Osteoblast (primary cell): ENCODE measurements around the gene TENM4. TPM values are rescaled to one million over a fixed set of nuclear protein-coding genes. Genes with fewer than 3 reads are reported as not detected.

Source experiments
- DNase-seq: peaks from one replicate; pipeline ENCODE4 v3.0.0; 2011; ENCODE audit warnings: low spot score, mixed read lengths; ENCODE audit not compliant: insufficient read length; ENCODE audit errors: missing footprints
- H2AFZ ChIP-seq: 2 replicates; pipeline ENCODE4 v1.6.0; 2011; ENCODE audit warnings: mild to moderate bottlenecking, low read length
- H3K27ac ChIP-seq: 2 replicates; pipeline ENCODE4 v1.5.1; 2011; ENCODE audit warnings: mild to moderate bottlenecking, low read depth, low read length, moderate library complexity
- H3K27me3 ChIP-seq: 2 replicates; pipeline ENCODE4 v1.6.0; 2012; ENCODE audit warnings: mild to moderate bottlenecking, control low read depth, inconsistent platforms, low read length, moderate library complexity; ENCODE audit not compliant: insufficient read depth
- H3K36me3 ChIP-seq: 2 replicates; pipeline ENCODE4 v1.5.1; 2011; ENCODE audit warnings: mild to moderate bottlenecking, low read length, control low read depth, moderate library complexity; ENCODE audit not compliant: insufficient read depth
- H3K4me1 ChIP-seq: 2 replicates; pipeline ENCODE4 v1.5.1; 2011; ENCODE audit warnings: mild to moderate bottlenecking, low read length, control low read depth, moderate library complexity; ENCODE audit not compliant: insufficient read depth
- H3K4me2 ChIP-seq: 2 replicates; pipeline ENCODE4 v1.6.0; 2011; ENCODE audit warnings: mild to moderate bottlenecking, low read length; ENCODE audit not compliant: insufficient read depth
- H3K4me3 ChIP-seq: fragments of 200-600 bp; sonication (generic); 3 replicates; pipeline ENCODE4 v1.5.1; 2012; ENCODE audit warnings: mild to moderate bottlenecking, low read length, inconsistent platforms; ENCODE audit not compliant: insufficient read depth
- H3K79me2 ChIP-seq: 2 replicates; pipeline ENCODE4 v1.6.0; 2012; ENCODE audit warnings: mild to moderate bottlenecking, low read length, control low read depth, inconsistent platforms; ENCODE audit not compliant: insufficient read depth
- H3K9me3 ChIP-seq: 2 replicates; pipeline ENCODE4 v1.5.1; 2011; ENCODE audit warnings: low read depth, low read length, control low read depth
- H4K20me1 ChIP-seq: 2 replicates; pipeline ENCODE4 v1.6.0; 2012; ENCODE audit warnings: mild to moderate bottlenecking, low read length, control low read depth; ENCODE audit not compliant: insufficient read depth
- CTCF ChIP-seq: IDR thresholded peaks from 2 replicates; pipeline ENCODE4 v1.5.1; 2011; ENCODE audit warnings: mild to moderate bottlenecking, low read depth, low read length, moderate library complexity; ENCODE audit errors: extremely low read depth
- total RNA-seq: library from RNA; depleted of rRNA; stranded (reverse); fragments of >200 nt; gene quantifications from 2 replicates; pipeline ENCODE4 v1.2.3, GENCODE V29; 2012

TENM4 gene
- total RNA-seq, 1 donor: 63.3 TPM

GRCh38 chr11:79330651-79331050, 110.2 kb downstream of the TENM4 start:
- no peaks in the 10 kb centered on the region for H3K4me1 ChIP-seq
- no peak overlapping the region for H3K4me2 ChIP-seq
- H3K36me3 ChIP-seq: no peaks in the 10 kb centered on the region
- no peaks in the 10 kb centered on the region for H3K9me3 ChIP-seq
- no peak for TF ChIP-seq CTCF
- no peaks in the 10 kb centered on the region for H3K79me2 ChIP-seq
- no peaks in the 10 kb centered on the region for H4K20me1 ChIP-seq
- DNase-seq: no peak
- H3K4me3 ChIP-seq: no peak overlapping the region
- no peak overlapping the region for H3K27ac ChIP-seq
- no peak overlapping the region for H2AFZ ChIP-seq
- no peaks in the 10 kb centered on the region for H3K27me3 ChIP-seq

GRCh38 chr11:79329561-79329960, 111.3 kb downstream of the TENM4 start:
- no peak for DNase-seq
- Histone ChIP-seq H3K9me3 (no peaks in the 10 kb centered on the region), H3K79me2 (no peaks in the 10 kb centered on the region), H3K4me3 (no peak overlapping the region), H3K27ac (no peak overlapping the region), H3K27me3 (no peaks in the 10 kb centered on the region), H3K4me1 (no peaks in the 10 kb centered on the region), H4K20me1 (no peaks in the 10 kb centered on the region), H3K4me2 (no peak overlapping the region), H3K36me3 (no peaks in the 10 kb centered on the region), H2AFZ (no peak overlapping the region)
- no peak for TF ChIP-seq CTCF

- no peaks in the 10 kb centered on the region for H4K20me1 ChIP-seq
- no peak overlapping the region for H3K4me3 ChIP-seq
- no peaks in the 10 kb centered on the region for H3K79me2 ChIP-seq
- no peaks in the 10 kb centered on the region for H3K36me3 ChIP-seq
- H2AFZ ChIP-seq: no peak overlapping the region
- no peak overlapping the region for H3K27ac ChIP-seq
- no peak for TF ChIP-seq CTCF
- H3K4me2 ChIP-seq: no peak overlapping the region
- no peak for DNase-seq
- H3K27me3 ChIP-seq: no peaks in the 10 kb centered on the region
- H3K9me3 ChIP-seq: no peaks in the 10 kb centered on the region
- no peaks in the 10 kb centered on the region for H3K4me1 ChIP-seq
Measured at GRCh38 chr11:79328402-79328801, 112.4 kb downstream of the TENM4 start.

GRCh38 chr11:79325851-79326250, 115.0 kb downstream of the TENM4 start:
- Histone ChIP-seq H2AFZ (no peak overlapping the region), H3K9me3 (no peaks in the 10 kb centered on the region), H4K20me1 (no peaks in the 10 kb centered on the region), H3K27me3 (no peaks in the 10 kb centered on the region), H3K4me3 (no peak overlapping the region), H3K27ac (no peak overlapping the region), H3K4me2 (no peak overlapping the region), H3K36me3 (no peaks in the 10 kb centered on the region), H3K79me2 (no peaks in the 10 kb centered on the region), H3K4me1 (no peaks in the 10 kb centered on the region)
- TF ChIP-seq CTCF: no peak
- DNase-seq: no peak
